CD4-positive, alpha-beta T cell treated with Interleukin-17A for 4 hours (primary cell): ENCODE data around the gene KCNK4.

Source experiments
- DNase-seq: peaks from one replicate; pipeline ENCODE4 v3.0.0-alpha.2; 2020; ENCODE audit warnings: mixed read lengths

Gene KCNK4

GRCh38 chr11:64269540-64270220 is 21.4 kb upstream of the KCNK4 start:
- DNase-seq, result peak; percentile 98

- no peak for DNase-seq
These were observed 15.9 kb upstream of the KCNK4 start for GRCh38 chr11:64275031-64275800.

DNA sequence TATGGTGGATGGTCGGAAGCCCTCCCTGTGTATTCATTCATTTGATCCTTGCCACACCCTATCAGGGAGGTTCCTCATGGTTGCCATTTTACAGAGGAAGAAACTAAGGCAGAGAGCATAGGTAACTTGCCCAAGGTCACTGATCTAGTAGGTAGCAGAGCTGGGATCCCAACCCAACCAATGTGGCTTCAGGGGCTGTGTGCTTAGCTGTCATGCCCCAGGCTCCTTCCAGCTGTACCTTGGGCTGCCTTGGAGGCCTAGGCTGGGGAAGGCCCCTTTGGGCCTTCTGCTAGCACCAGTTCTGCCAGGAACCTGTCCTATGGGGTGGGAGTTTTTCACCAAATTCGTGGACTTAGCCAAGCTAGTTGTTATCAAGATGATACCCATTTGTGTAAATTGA is 15.3 kb upstream of the KCNK4 start:
- no peak for DNase-seq

GRCh38 chr11:64276653-64277431 is 14.3 kb upstream of the KCNK4 start:
- DNase-seq, result no peak

- DNase-seq, result no peak
These were observed 12.4 kb upstream of the KCNK4 start for GRCh38 chr11:64278576-64279190.

DNA sequence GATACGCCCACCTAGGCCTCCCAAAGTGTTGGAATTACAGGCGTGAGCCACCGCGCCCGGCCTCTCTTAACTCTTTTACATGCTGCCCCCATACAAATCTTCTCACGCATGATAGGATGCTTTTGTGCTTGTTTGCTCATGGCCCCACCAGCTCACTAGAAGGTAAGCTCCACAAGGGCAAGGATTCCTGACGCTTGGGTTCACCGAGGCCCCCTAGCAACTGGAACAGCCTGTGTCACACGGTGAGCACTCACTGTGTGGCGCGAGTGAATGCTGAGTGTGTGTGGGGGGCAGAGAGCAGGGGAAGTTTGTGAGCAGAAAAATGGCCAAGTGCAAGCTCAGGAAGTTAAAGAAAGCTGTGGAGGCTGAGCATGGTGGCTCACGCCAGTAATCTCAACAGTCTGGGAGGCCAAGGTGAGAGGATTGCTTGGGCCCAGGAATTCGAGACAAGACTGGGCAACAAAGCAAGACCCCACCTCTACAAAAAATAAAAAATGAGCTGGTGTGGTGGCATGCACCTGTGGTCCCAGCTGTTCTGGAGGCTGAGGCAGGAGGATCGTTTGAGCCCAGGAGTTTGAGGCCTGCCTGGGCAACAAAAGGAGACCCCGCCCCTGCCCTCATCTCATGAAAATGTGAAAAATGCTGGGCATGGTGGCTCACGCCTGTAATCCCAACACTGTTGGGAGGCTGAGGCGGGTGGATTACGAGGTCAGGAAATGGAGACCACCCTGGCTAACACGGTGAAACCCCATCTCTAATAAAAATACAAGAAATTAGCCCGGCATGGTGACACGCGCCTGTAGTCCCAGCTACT is 8.9 kb upstream of the KCNK4 start:
- DNase-seq, result no peak

DNA sequence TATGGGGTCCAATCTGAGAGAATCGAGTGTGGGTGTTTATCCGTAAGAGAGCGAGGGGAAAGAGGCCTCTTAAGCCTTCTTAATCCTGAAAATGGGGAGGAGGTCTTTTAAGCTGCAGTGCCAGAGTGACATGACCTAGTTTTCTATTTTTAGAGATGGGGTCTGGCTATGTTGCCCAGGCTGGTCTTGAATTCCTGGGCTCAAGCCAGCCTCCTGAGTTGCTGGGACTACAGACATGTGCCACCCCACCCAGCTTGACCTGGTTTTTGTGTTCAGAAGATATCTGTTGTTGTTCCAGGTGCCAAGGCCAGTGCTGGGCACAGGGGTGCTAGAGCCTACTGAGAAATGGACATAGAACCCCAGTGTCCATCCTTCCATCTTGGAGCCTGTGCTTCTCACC is 8.0 kb upstream of the KCNK4 start:
- DNase-seq, result no peak

GRCh38 chr11:64284048-64284961 is 6.8 kb upstream of the KCNK4 start, which contains the start of gene BAD:
Gene BAD, minus strand, starts transcription at chr11:64284665. Its CDS starts 297 bp downstream, at chr11:64284368.
- peak; percentile 95 for DNase-seq

DNA sequence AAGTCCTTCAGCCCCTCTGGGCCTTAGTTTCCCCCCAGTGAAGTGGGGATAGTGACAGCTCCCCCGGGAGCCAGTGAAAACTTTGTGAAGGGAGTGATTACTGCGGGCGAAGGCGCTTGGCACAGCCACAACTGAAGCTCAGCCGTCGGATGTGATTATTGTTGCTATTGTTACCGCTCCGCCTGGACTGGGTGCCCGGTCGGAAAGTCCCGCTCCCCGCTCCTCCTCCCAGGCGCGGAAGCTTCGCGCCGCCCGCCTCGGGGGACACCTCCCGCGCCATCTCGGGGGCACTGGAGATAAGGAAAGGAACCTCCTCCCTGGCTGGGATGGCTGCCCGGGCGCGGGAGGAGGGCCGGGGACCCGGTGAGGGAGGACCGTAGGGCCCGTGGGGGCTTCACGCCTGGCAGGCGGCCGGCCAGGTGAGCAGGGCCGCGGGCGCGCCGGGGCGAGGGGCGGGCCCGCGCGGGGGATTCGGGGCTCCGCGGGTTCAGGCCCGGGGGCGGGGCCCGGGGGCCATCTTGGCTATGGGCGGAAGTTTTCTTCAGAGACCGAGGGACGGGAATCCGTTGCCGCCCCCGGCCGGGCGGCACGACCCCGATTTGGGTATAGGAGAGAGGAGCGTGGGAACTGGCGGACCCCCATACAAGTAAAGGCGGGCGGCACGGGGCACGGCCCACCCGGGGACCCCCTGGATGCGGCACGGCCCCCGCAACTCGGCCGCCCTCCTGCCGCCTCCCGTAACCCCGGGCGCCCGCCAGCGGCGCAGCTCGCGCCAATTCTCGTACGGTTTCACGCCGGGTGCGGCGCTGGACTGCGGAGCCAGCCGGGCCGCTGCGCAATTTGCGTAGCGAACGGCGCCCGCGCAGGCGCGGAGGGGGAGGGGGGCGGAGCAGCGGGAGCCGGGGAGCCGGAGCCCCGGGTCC is 5.9 kb upstream of the KCNK4 start, which contains the start of gene GPR137:
TSS of gene GPR137 (plus strand) at position 887 of the 923 bp plus-strand sequence. CDS start 677 bp downstream, outside the sequence.
- DNase-seq, result peak; percentile 94

- DNase-seq, result peak; percentile 38
These were observed 5.0 kb upstream of the KCNK4 start for GRCh38 chr11:64285885-64286800.

GRCh38 chr11:64286801-64287159 is 4.3 kb upstream of the KCNK4 start:
- no peak for DNase-seq

DNA sequence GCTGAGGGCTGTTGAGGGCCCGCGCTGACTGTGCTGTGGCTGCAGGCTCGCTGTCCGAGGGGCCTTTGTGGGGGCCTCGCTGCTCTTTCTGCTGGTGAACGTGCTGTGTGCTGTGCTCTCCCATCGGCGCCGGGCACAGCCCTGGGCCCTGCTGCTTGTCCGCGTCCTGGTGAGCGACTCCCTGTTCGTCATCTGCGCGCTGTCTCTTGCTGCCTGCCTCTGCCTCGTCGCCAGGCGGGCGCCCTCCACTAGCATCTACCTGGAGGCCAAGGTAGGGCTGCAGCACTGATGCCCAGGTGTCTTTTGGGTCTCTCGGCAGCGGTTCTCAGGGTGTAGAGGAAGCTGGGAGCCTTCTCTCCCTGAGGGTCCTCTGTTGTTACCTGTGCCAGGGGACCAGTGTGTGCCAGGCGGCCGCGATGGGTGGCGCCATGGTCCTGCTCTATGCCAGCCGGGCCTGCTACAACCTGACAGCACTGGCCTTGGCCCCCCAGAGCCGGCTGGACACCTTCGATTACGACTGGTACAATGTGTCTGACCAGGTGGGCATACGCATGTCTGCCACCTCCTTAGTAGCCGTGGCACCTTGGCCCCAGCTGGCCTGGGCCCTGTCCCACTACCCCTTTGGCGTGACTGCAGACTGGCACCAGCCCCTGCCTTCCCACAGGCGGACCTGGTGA is 3.3 kb upstream of the KCNK4 start:
- DNase-seq, result no peak

DNA sequence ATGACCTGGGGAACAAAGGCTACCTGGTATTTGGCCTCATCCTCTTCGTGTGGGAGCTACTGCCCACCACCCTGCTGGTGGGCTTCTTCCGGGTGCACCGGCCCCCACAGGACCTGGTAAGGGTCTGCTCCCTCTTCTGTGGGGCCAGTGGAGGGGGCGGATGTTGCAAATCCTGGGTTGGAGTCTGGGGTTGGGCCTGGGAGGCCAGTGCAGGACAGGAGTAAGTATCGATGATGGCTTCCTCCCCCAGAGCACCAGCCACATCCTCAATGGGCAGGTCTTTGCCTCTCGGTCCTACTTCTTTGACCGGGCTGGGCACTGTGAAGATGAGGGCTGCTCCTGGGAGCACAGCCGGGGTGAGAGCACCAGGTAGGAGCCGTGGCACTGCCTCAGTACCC is 2.8 kb upstream of the KCNK4 start:
- no peak for DNase-seq

DNA sequence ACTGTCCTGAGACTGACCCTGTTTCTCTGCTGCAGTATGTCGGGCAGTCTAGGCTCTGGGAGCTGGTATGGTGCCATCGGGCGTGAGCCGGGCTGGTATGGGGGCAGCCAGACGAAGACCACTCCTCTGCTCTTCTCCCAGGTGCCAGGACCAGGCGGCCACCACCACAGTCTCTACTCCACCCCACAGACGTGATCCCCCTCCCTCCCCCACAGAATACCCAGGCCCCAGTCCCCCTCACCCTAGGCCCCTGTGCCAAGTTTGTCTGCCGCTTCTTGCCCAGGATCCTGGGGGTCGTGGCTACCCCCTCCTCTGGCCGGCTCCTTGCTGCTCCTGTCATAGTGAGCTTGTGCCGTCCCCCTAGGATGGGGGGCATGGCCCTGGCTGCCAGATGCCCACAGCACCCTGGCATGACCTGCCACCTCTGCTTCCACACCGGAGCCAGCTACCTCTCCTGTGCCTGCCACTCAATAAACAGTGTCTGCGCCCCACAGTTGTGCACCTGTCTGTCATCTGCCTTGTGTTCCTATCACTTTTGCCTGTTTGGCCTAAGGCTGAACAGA is 2.0 kb upstream of the KCNK4 start:
- DNase-seq, result no peak

- no peak for DNase-seq
These were observed 495 bp upstream of the KCNK4 start for GRCh38 chr11:64290352-64291261.

- no peak for DNase-seq
These were observed 804 bp downstream of the KCNK4 start for GRCh38 chr11:64291752-64292459.
